Measurements from ENCODE around the gene HAUS5. TPM values are rescaled to one million over a fixed set of nuclear protein-coding genes. Genes with fewer than 3 reads are reported as not detected.

HAUS5 gene
- total RNA-seq, 1 experiment from 2014 or later, result 32.9 TPM

- Histone ChIP-seq H4K91ac (ENCODE audit: insufficient read length, low read depth, low read length) (no peak overlapping the region), H4K8ac (replicated peaks; ENCODE audit: insufficient read length, low read depth, low read length) (no peak overlapping the region), H2BK5ac (ENCODE audit: insufficient read length, low read length) (no peak overlapping the region), H3K79me2 (ENCODE audit: insufficient read depth, low read length) (no peaks in the 10 kb centered on the region), H3K14ac (ENCODE audit: insufficient read depth, low read length) (no peak overlapping the region), H3K79me1 (ENCODE audit: insufficient read depth, low read depth, low read length, poor library complexity, severe bottlenecking) (no peaks in the 10 kb centered on the region), H2AFZ (ENCODE audit: low read length) (no peak overlapping the region), H2BK20ac (ENCODE audit: low read depth, low read length, poor library complexity, severe bottlenecking) (no peak overlapping the region), H3K4me2 (ENCODE audit: insufficient read depth, insufficient read length, low read length) (no peak overlapping the region), H2BK12ac (ENCODE audit: insufficient read length, low read depth, low read length) (no peak overlapping the region), H3K56ac (ENCODE audit: insufficient read length, low read depth, low read length) (no peak overlapping the region), H3K9ac (ENCODE audit: extremely low read depth, insufficient read length, low read length) (no peak overlapping the region), H3K23ac (ENCODE audit: insufficient read length, low read depth, low read length) (no peak overlapping the region), H3K23me2 (ENCODE audit: insufficient read length, low read depth, low read length, poor library complexity, severe bottlenecking) (peaks cover 8% of the 10 kb centered on the region), H4K20me1 (ENCODE audit: control insufficient read depth, insufficient read depth, insufficient read length) (no peaks in the 10 kb centered on the region), H4K5ac (ENCODE audit: insufficient read length, low read depth, low read length) (no peak overlapping the region), H2AK5ac (ENCODE audit: insufficient read length, low read length) (no peak overlapping the region), H3K27ac (ENCODE audit: insufficient read length, low read depth, low read length) (no peak overlapping the region), H3T11ph (ENCODE audit: low read length) (no peak overlapping the region), H3K18ac (ENCODE audit: insufficient read length, low read depth, low read length) (no peak overlapping the region), H3K9me3 (ENCODE audit: control insufficient read depth, low read depth, low read length) (no peaks in the 10 kb centered on the region), H2BK15ac (ENCODE audit: low read depth, low read length) (no peak overlapping the region), H3K4me1 (ENCODE audit: insufficient read depth, low read length) (no peaks in the 10 kb centered on the region), H3K4ac (ENCODE audit: low read depth, low read length) (no peak overlapping the region), H3K27me3 (ENCODE audit: insufficient read depth, low read length) (no peaks in the 10 kb centered on the region), H2BK120ac (ENCODE audit: low read depth, low read length, poor library complexity, severe bottlenecking) (no peak overlapping the region)
- H3K4me1 Mint-ChIP-seq, result peaks cover 4 to 6% of the 10 kb centered on the region in 2 experiments; a peak in 3 of 4 replicates
- no peaks in the 10 kb centered on the region; a peak in 3 of 7 replicates for H3K36me3 Mint-ChIP-seq (ENCODE audit: insufficient read depth in 1 of 3, low read depth in 3 of 3)
- no peak for DNase-seq
- H3K27me3 Mint-ChIP-seq (ENCODE audit: low read depth), result peaks cover 25% of the 10 kb centered on the region
- no peaks in the 10 kb centered on the region for H3K9me3 Mint-ChIP-seq
- no peak overlapping the region for H3K4me3 Mint-ChIP-seq
- H3K27ac Mint-ChIP-seq, result no peak overlapping the region; a peak in 1 of 7 replicates
- WGBS (ENCODE audit: extremely low coverage, insufficient read length, low lambda C conversion rate), result no CpG with 5 or more reads among the region's 6 CpGs
- no peak for TF ChIP-seq CTCF (conservative IDR thresholded peaks at IDR 0.05)
Observed at GRCh38 chr19:35669566-35669965, 57.0 kb downstream of the HAUS5 start.

Data from H9 (cell line).